HCT116 (cell line): Measurements from ENCODE around the gene ZNF80. TPM values are rescaled to one million over a fixed set of nuclear protein-coding genes. Genes with fewer than 3 reads are reported as not detected.

Source experiments
- ATAC-seq: fragments of 200-7000 bp; cut with Tn5 transposase; 2 replicates; pipeline ENCODE4 v1.9.1; 2020; ENCODE audit warnings: mild to moderate bottlenecking, moderate library complexity
- BruUV-seq: library from RNA; stranded (reverse); fragments of 400-500 nt; replicated peaks from 2 replicates; lab custom pipeline; 2021; lab: Mats Ljungman, UMichigan
- CTCF ChIA-PET: fragments of 300-600 bp; sonication (Branson Sonifier 250); formaldehyde crosslinking; loops from one replicate; lab custom pipeline; 2021; ENCODE audit warnings: antibody characterized with exemption; lab: Charles Lee
- POLR2A ChIA-PET: fragments of 300-600, 350-600 bp; sonication (Branson Sonifier 250); formaldehyde crosslinking; loops from one replicate; lab custom pipeline; 2021; ENCODE audit warnings: antibody characterized with exemption; lab: Charles Lee
- RAD21 ChIA-PET, 2 experiments: fragments of 300-600 bp; sonication (Branson Sonifier 250); formaldehyde crosslinking; loops; one replicate each; lab custom pipeline; 2023; ENCODE audit warnings: low total read pairs in 2 of 2; ENCODE audit not compliant: uncharacterized antibody in 2 of 2, unreplicated experiment in 2 of 2, low non-redundant PET in 1 of 2; lab: Charles Lee
- DNase-seq: peaks from one replicate; pipeline ENCODE4 v3.0.0-alpha.2; 2010; ENCODE audit warnings: low read depth, low spot score
- H2AFZ ChIP-seq: fragments of 200-600 bp; shearing (Covaris generic), sonication (generic); 2 replicates; pipeline ENCODE4 v1.6.1; 2017; ENCODE audit warnings: low read depth, mixed run types, mixed read lengths, antibody characterized with exemption, low read length; ENCODE audit not compliant: poor library complexity, severe bottlenecking
- H3K27ac ChIP-seq: 2 replicates; pipeline ENCODE4 v1.5.1; 2012; ENCODE audit warnings: low read depth, low read length
- H3K27me3 ChIP-seq: fragments of 200-600 bp; sonication (generic); 2 replicates; pipeline ENCODE4 v1.6.1; 2016; ENCODE audit warnings: mixed run types, low read length, mixed read lengths; ENCODE audit not compliant: insufficient read depth
- H3K36me3 ChIP-seq, 2 experiments: fragments of 200-500 bp in 1 of 2; fragments of 200-600 bp in 1 of 2; sonication (Bioruptor generic) in 1 of 2; sonication (generic) in 1 of 2; 2 replicates each; pipeline versions ENCODE4 v1.5.1 to v1.6.1; 2014 to 2016; ENCODE audit warnings: low read length in 2 of 2, inconsistent platforms in 1 of 2, mixed read lengths in 1 of 2, mixed run types in 1 of 2; ENCODE audit not compliant: insufficient read depth in 2 of 2, control insufficient read depth in 1 of 2
- H3K4me1 ChIP-seq, 2 experiments: fragments of 200-600 bp in 1 of 2; sonication (generic) in 1 of 2; 2 replicates each; pipeline versions ENCODE4 v1.5.1 to v1.6.1; 2012 to 2017; ENCODE audit warnings: low read length in 2 of 2, inconsistent platforms in 1 of 2, mild to moderate bottlenecking in 1 of 2, mixed read lengths in 1 of 2, mixed run types in 1 of 2, moderate library complexity in 1 of 2; ENCODE audit not compliant: insufficient read depth in 2 of 2, control insufficient read depth in 1 of 2
- H3K4me2 ChIP-seq: fragments of 200-600 bp; sonication (generic); 2 replicates; pipeline ENCODE4 v1.6.1; 2017; ENCODE audit warnings: mixed run types, low read length, mixed read lengths
- H3K4me3 ChIP-seq, 2 experiments: fragments of 200-600 bp in 1 of 2; sonication (generic) in 1 of 2; replicated peaks in 1 of 2; 2 replicates each; pipeline ENCODE4 v1.5.1; 2011 to 2016; ENCODE audit warnings: low read length in 2 of 2, control low read depth in 1 of 2, low read depth in 1 of 2, mild to moderate bottlenecking in 1 of 2, mixed read lengths in 1 of 2, mixed run types in 1 of 2
- H3K79me2 ChIP-seq: fragments of 200-600 bp; sonication (generic); 2 replicates; pipeline ENCODE4 v1.6.1; 2017; ENCODE audit warnings: mild to moderate bottlenecking, mixed run types, low read length, moderate library complexity, mixed read lengths; ENCODE audit not compliant: insufficient read depth
- H3K9ac ChIP-seq: fragments of 200-600 bp; sonication (generic); 2 replicates; pipeline ENCODE4 v1.6.1; 2016; ENCODE audit warnings: low read length, mixed read lengths
- H3K9me2 ChIP-seq: fragments of 200-600 bp; sonication (generic), shearing (Covaris generic); 2 replicates; pipeline ENCODE4 v1.6.1; 2017; ENCODE audit warnings: mixed run types, mild to moderate bottlenecking, moderate library complexity; ENCODE audit not compliant: insufficient read depth
- H3K9me3 ChIP-seq, 2 experiments: fragments of 200-500 bp in 1 of 2; fragments of 200-600 bp in 1 of 2; sonication (Bioruptor generic) in 1 of 2; sonication (generic) in 1 of 2; 2 replicates each; pipeline ENCODE4 v1.6.1; 2014 to 2017; ENCODE audit warnings: low read length in 2 of 2, mixed read lengths in 2 of 2, inconsistent platforms in 1 of 2, low read depth in 1 of 2, mild to moderate bottlenecking in 1 of 2, mixed run types in 1 of 2, moderate library complexity in 1 of 2; ENCODE audit not compliant: control insufficient read depth in 1 of 2, insufficient read depth in 1 of 2
- H4K20me1 ChIP-seq: fragments of 200-600 bp; sonication (generic), shearing (Covaris generic); 2 replicates; pipeline ENCODE4 v1.6.1; 2017; ENCODE audit warnings: mixed run types, mild to moderate bottlenecking, moderate library complexity; ENCODE audit not compliant: insufficient read depth
- EGR1 ChIP-seq: IDR thresholded peaks from 2 replicates; pipeline ENCODE4 v1.6.1; 2012; ENCODE audit warnings: low read depth
- FOSL1 ChIP-seq: IDR thresholded peaks from 2 replicates; pipeline ENCODE4 v1.6.1; 2012; ENCODE audit warnings: low read depth
- SRF ChIP-seq: IDR thresholded peaks from 2 replicates; pipeline ENCODE4 v1.6.1; 2012; ENCODE audit warnings: low read depth
- TCF7L2 ChIP-seq: IDR thresholded peaks from 2 replicates; pipeline ENCODE4 v1.7.0; 2011; ENCODE audit warnings: borderline replicate concordance, inconsistent platforms; ENCODE audit not compliant: insufficient read depth, insufficient read length; ENCODE audit errors: extremely low read depth
- YY1 ChIP-seq: IDR thresholded peaks from 2 replicates; pipeline ENCODE4 v1.6.1; 2011; ENCODE audit warnings: low read length, low read depth, moderate library complexity, mild to moderate bottlenecking; ENCODE audit not compliant: insufficient replicate concordance; ENCODE audit errors: extremely low read depth
- intact Hi-C: fragments of 100-400 bp; cut with micrococcal nuclease; formaldehyde crosslinking; loops from 2 replicates; pipeline ENCODE4 v1.10.0; 2022
- total RNA-seq: library from RNA; stranded (reverse); gene quantifications from one replicate; pipeline ENCODE4 v1.2.1, GENCODE V29; 2021; ENCODE audit not compliant: unreplicated experiment

Gene ZNF80
- total RNA-seq, 1 experiment from 2014 or later: 0.12 TPM

DNA sequence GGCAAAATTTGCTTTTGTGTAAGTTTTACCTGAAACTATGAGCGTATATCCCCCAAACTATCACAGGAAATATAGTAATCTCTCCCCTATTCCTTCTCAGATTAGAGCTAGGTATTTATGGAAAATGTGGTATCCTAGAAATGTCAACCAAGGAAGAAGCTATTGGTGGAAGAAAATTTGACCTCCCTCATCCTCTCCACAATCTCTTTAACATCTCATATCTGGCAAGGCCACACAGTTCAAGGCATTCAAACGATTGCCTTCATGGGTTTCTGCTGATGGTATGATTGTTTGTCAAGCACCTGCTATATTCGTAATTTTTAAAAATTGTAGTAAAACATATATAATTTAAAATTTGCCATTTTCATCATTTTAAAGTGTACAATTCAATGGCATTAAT, 31.0 kb downstream of the ZNF80 start:
- Histone ChIP-seq H3K27ac (no peak overlapping the region), H3K27me3 (no peaks in the 10 kb centered on the region), H3K79me2 (no peaks in the 10 kb centered on the region), H4K20me1 (no peaks in the 10 kb centered on the region), H3K36me3 (no peaks in the 10 kb centered on the region), H3K9me2 (no peaks in the 10 kb centered on the region), H2AFZ (no peak overlapping the region), H3K4me3 (no peak overlapping the region), H3K9me3 (no peaks in the 10 kb centered on the region), H3K9ac (no peak overlapping the region), H3K4me2 (no peak overlapping the region), H3K4me1 (no peaks in the 10 kb centered on the region)
- intact Hi-C loops: no loop called here
- DNase-seq: no peak
- POLR2A ChIA-PET: no interaction called here
- RAD21 ChIA-PET: no interaction called here
- no TSS peak for BruUV-seq
- TF ChIP-seq YY1 (no peak), FOSL1 (no peak), SRF (no peak)
- no peak for ATAC-seq
- CTCF ChIA-PET: no interaction called here

DNA sequence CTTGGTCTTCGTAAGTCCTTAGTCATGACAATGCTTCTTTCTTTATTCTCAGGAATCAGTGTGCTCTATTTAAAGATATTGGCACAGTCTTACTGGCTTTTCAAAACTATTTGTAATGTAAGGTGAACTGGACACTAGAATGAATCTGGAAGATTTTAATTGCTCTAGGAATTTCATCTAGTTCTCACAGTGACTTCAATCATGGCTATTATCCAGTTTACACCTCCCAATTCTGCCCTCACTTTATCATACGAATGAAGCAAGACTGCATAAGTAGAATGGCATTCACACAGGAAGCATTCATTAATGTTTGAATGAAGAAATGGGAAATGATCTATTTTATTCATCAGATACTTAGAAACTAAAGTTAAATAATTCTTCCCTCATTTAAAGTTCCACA, 31.8 kb downstream of the ZNF80 start:
- Histone ChIP-seq H3K9me3 (no peaks in the 10 kb centered on the region), H3K4me3 (no peak overlapping the region), H4K20me1 (no peaks in the 10 kb centered on the region), H3K9ac (no peak overlapping the region), H3K27ac (no peak overlapping the region), H3K9me2 (no peaks in the 10 kb centered on the region), H3K79me2 (no peaks in the 10 kb centered on the region), H3K4me2 (no peak overlapping the region), H3K4me1 (no peaks in the 10 kb centered on the region), H3K36me3 (no peaks in the 10 kb centered on the region), H3K27me3 (no peaks in the 10 kb centered on the region), H2AFZ (no peak overlapping the region)
- RAD21 ChIA-PET: no interaction called here
- BruUV-seq: no TSS peak
- no peak for ATAC-seq
- no peak for DNase-seq
- CTCF ChIA-PET: no interaction called here
- intact Hi-C loops: no loop called here
- POLR2A ChIA-PET: no interaction called here
- TF ChIP-seq EGR1 (no peak), TCF7L2 (no peak)
